ENCODE measurements around the gene PNLIPRP1.

PNLIPRP1 gene

GRCh38 chr10:116602648-116603400 lies 12.1 kb downstream of the PNLIPRP1 start:
- DNase-seq: no peak

GRCh38 chr10:116606061-116606483 lies 15.3 kb downstream of the PNLIPRP1 start:
- no peak for DNase-seq

- no peak for DNase-seq
Observed at GRCh38 chr10:116607336-116607735, 16.6 kb downstream of the PNLIPRP1 start.

GRCh38 chr10:116608686-116609594 lies 18.2 kb downstream of the PNLIPRP1 start:
- DNase-seq: no peak

GRCh38 chr10:116610443-116611152 lies 19.8 kb downstream of the PNLIPRP1 start:
- DNase-seq: no peak

GRCh38 chr10:116611153-116611545 lies 20.4 kb downstream of the PNLIPRP1 start:
- no peak for DNase-seq

- DNase-seq: no peak
Observed at GRCh38 chr10:116612107-116612769, 21.5 kb downstream of the PNLIPRP1 start.

GRCh38 chr10:116613471-116613870 lies 22.7 kb downstream of the PNLIPRP1 start:
- no peak for DNase-seq

- no peak for DNase-seq
Observed at GRCh38 chr10:116614796-116615195, 24.0 kb downstream of the PNLIPRP1 start.

GRCh38 chr10:116615199-116615776 lies 24.5 kb downstream of the PNLIPRP1 start:
- no peak for DNase-seq

GRCh38 chr10:116620423-116621400 lies 30.0 kb downstream of the PNLIPRP1 start, which contains the start of gene PNLIPRP2:
TSS of gene PNLIPRP2 (plus strand) at chr10:116620953.
- no peak for DNase-seq

- no peak for DNase-seq
Observed at GRCh38 chr10:116621476-116621875, 30.7 kb downstream of the PNLIPRP1 start.

- no peak for DNase-seq
Observed at GRCh38 chr10:116621934-116622655, 31.3 kb downstream of the PNLIPRP1 start.

- DNase-seq: no peak
Observed at GRCh38 chr10:116625845-116626244, 35.1 kb downstream of the PNLIPRP1 start.

GRCh38 chr10:116626815-116627214 lies 36.1 kb downstream of the PNLIPRP1 start:
- no peak for DNase-seq

GRCh38 chr10:116627386-116627933 lies 36.7 kb downstream of the PNLIPRP1 start:
- DNase-seq: no peak

GRCh38 chr10:116629340-116629739 lies 38.6 kb downstream of the PNLIPRP1 start:
- DNase-seq: no peak

GRCh38 chr10:116630020-116630419 lies 39.3 kb downstream of the PNLIPRP1 start:
- no peak for DNase-seq

GRCh38 chr10:116631871-116632295 lies 41.1 kb downstream of the PNLIPRP1 start:
- DNase-seq: no peak
